ENCODE results near the gene RBBP5. TPM values are rescaled to one million over a fixed set of nuclear protein-coding genes. Genes with fewer than 3 reads are reported as not detected.

The RBBP5 gene
- total RNA-seq, 3 donors from 2014 or later (not counting 1 experiment from before 2014, with no cell fraction given), result 13.9 to 18.2 (median 17.8) TPM

GRCh38 chr1:205142102-205142469 is 20.3 kb upstream of the RBBP5 start:
- peak overlapping the region in 1 of 2 donors; percentile 42 for H3K27ac Mint-ChIP-seq
- no peak for ATAC-seq

GRCh38 chr1:205141236-205142101 is 19.7 kb upstream of the RBBP5 start:
- Mint-ChIP-seq H3K4me1 (peaks cover 6 to 11% of the 10 kb centered on the region in 2 donors), H3K36me3 (no peaks in the 10 kb centered on the region), H3K27me3 (ENCODE audit: low read depth in 2 of 2) (no peaks in the 10 kb centered on the region), H3K9me3 (no peaks in the 10 kb centered on the region), H3K4me3 (peak overlapping the region; percentile 17), H3K27ac (peak overlapping the region in 1 of 2 donors; percentile 42)
- H3K27me3 ChIP-seq (ENCODE audit: control insufficient read depth, insufficient read depth, low read length), result no peaks in the 10 kb centered on the region
- peak; percentile 74 for TF ChIP-seq CTCF (IDR thresholded peaks at IDR 0.05)
- intact Hi-C loops (cut with micrococcal nuclease), result loop anchor here (1.0 to 5.0 kb wide), 2 partner anchors 116 to 166 kb away; no protein-coding TSS in a partner anchor
- WGBS (ENCODE audit: insufficient coverage), result 25% methylated on average over 12 of the region's 12 CpGs
- H3K27ac ChIP-seq (ENCODE audit: low read length), result no peak overlapping the region
- H3K4me3 ChIP-seq (ENCODE audit: low read length), result no peak overlapping the region
- DNase-seq (peak; percentile 64 to 88), ATAC-seq (peak; percentile 90 to 96 (median 90))
- peaks cover 13% of the 10 kb centered on the region for H3K4me1 ChIP-seq (ENCODE audit: control insufficient read depth, insufficient read depth, low read length)
- peaks cover 4% of the 10 kb centered on the region for H3K36me3 ChIP-seq (ENCODE audit: control insufficient read depth, insufficient read depth, low read length)
- H3K9me3 ChIP-seq (ENCODE audit: control insufficient read depth, insufficient read depth, low read length), result no peaks in the 10 kb centered on the region

More at GRCh38 chr1:205142102-205142469, 20.3 kb upstream of the RBBP5 start:
- Histone ChIP-seq H3K27ac (ENCODE audit: low read length) (no peak overlapping the region), H3K27me3 (ENCODE audit: control insufficient read depth, insufficient read depth, low read length) (no peaks in the 10 kb centered on the region), H3K36me3 (ENCODE audit: control insufficient read depth, insufficient read depth, low read length) (peaks cover 8% of the 10 kb centered on the region), H3K4me1 (ENCODE audit: control insufficient read depth, insufficient read depth, low read length) (peaks cover 13% of the 10 kb centered on the region), H3K4me3 (ENCODE audit: low read length) (no peak overlapping the region), H3K9me3 (ENCODE audit: control insufficient read depth, insufficient read depth, low read length) (no peaks in the 10 kb centered on the region)
- TF ChIP-seq CTCF (IDR thresholded peaks at IDR 0.05), result no peak
- intact Hi-C loops (cut with micrococcal nuclease), result loop anchor here (5.0 kb wide), 1 partner anchor 115 kb away; no protein-coding TSS in a partner anchor
- Mint-ChIP-seq H3K27me3 (ENCODE audit: low read depth in 2 of 2) (no peaks in the 10 kb centered on the region), H3K9me3 (no peaks in the 10 kb centered on the region), H3K4me3 (no peak overlapping the region), H3K36me3 (no peaks in the 10 kb centered on the region), H3K4me1 (peaks cover 6 to 11% of the 10 kb centered on the region in 2 donors)
- no peak for DNase-seq
- WGBS (ENCODE audit: insufficient coverage), result 43% methylated on average over 1 of the region's 2 CpGs

- Histone ChIP-seq H3K27me3 (ENCODE audit: control insufficient read depth, insufficient read depth, low read length) (no peaks in the 10 kb centered on the region), H3K4me1 (ENCODE audit: control insufficient read depth, insufficient read depth, low read length) (peaks cover 13% of the 10 kb centered on the region), H3K9me3 (ENCODE audit: control insufficient read depth, insufficient read depth, low read length) (no peaks in the 10 kb centered on the region), H3K4me3 (ENCODE audit: low read length) (no peak overlapping the region), H3K36me3 (ENCODE audit: control insufficient read depth, insufficient read depth, low read length) (no peaks in the 10 kb centered on the region), H3K27ac (ENCODE audit: low read length) (no peak overlapping the region)
- Mint-ChIP-seq H3K9me3 (no peaks in the 10 kb centered on the region), H3K4me1 (peaks cover 6 to 11% of the 10 kb centered on the region in 2 donors), H3K36me3 (no peaks in the 10 kb centered on the region), H3K27me3 (ENCODE audit: low read depth in 2 of 2) (no peaks in the 10 kb centered on the region), H3K4me3 (no peak overlapping the region), H3K27ac (no peak overlapping the region)
- TF ChIP-seq CTCF (IDR thresholded peaks at IDR 0.05), result no peak
- intact Hi-C loops (cut with micrococcal nuclease), result loop anchor here (5.0 kb wide), 1 partner anchor 117 kb away; no protein-coding TSS in a partner anchor
- DNase-seq (no peak), ATAC-seq (no peak)
- 95% methylated on average over 4 of the region's 4 CpGs for WGBS (ENCODE audit: insufficient coverage)
Observed at GRCh38 chr1:205140113-205140512, 18.3 kb upstream of the RBBP5 start.

Data from natural killer cell (primary cell).